Calu3 (cell line): Measurements from ENCODE around the gene FLRT1. TPM values are rescaled to one million over a fixed set of nuclear protein-coding genes. Genes with fewer than 3 reads are reported as not detected.

Source experiments
- BruUV-seq: library from RNA; stranded (reverse); fragments of 400-500 nt; replicated peaks from 2 replicates; lab custom pipeline; 2021; lab: Mats Ljungman, UMichigan
- CTCF ChIA-PET: fragments of 300-600 bp; sonication (Branson Sonifier 250); formaldehyde crosslinking; loops from one replicate; lab custom pipeline; 2022; ENCODE audit warnings: antibody characterized with exemption; lab: Charles Lee
- DNase-seq: peaks from one replicate; pipeline ENCODE4 v3.0.0; 2022
- H3K27ac Mint-ChIP-seq: one replicate; pipeline ENCODE4 v1.8.0; 2022; ENCODE audit warnings: mixed read lengths; ENCODE audit not compliant: unreplicated experiment
- H3K27me3 Mint-ChIP-seq: one replicate; pipeline ENCODE4 v1.8.0; 2022; ENCODE audit warnings: mixed read lengths; ENCODE audit not compliant: unreplicated experiment
- H3K36me3 Mint-ChIP-seq: one replicate; pipeline ENCODE4 v1.8.0; 2022; ENCODE audit warnings: mild to moderate bottlenecking, moderate library complexity, mixed read lengths; ENCODE audit not compliant: insufficient read depth, unreplicated experiment
- H3K4me1 Mint-ChIP-seq: one replicate; pipeline ENCODE4 v1.8.0; 2022; ENCODE audit warnings: mild to moderate bottlenecking, low read depth, mixed read lengths; ENCODE audit not compliant: unreplicated experiment
- H3K4me3 Mint-ChIP-seq: one replicate; pipeline ENCODE4 v1.8.0; 2022; ENCODE audit warnings: mild to moderate bottlenecking, low read depth, moderate library complexity, mixed read lengths; ENCODE audit not compliant: unreplicated experiment
- H3K9me3 Mint-ChIP-seq: one replicate; pipeline ENCODE4 v1.8.0; 2022; ENCODE audit warnings: low read depth, mixed read lengths; ENCODE audit not compliant: unreplicated experiment
- intact Hi-C: fragments of 100-400 bp; cut with micrococcal nuclease; formaldehyde crosslinking; loops from one replicate; pipeline ENCODE4 v1.10.0; 2022; ENCODE audit not compliant: unreplicated experiment
- total RNA-seq: library from RNA; stranded (reverse); gene quantifications from 2 replicates; pipeline ENCODE4 v1.2.3, GENCODE V29; 2022
- TF ChIP-seq, protein P1 (sequence below): fragments of 200-600 bp; IDR thresholded peaks from one replicate; pipeline ENCODE4 v1.8.0; 2022; ENCODE audit warnings: antibody characterized with exemption; ENCODE audit not compliant: unreplicated experiment

Gene FLRT1
- total RNA-seq, 1 experiment from 2014 or later, result 0.09 TPM

DNA sequence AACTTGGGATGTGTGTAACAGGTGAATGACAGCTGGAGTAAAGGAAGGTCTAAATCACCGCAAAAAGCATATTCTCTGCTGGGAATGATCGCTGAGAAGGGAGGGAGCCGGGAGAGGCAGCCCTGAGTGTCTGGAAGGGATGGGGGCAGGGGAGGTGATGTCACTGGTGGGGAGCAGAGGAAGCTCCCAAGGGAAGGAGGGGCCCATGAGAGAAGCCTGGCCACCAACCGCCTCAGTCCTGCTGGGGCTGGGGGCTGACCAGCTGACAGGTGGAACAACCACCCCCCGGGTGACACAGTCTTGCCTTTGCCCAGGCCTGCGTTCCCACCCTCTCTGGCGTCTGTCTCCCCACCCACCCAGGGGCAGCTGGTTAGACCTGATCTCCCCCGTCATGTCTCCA, 6.0 kb upstream of the FLRT1 start:
- no TSS peak for BruUV-seq
- no peaks in the 10 kb centered on the region for H3K9me3 Mint-ChIP-seq
- H3K4me3 Mint-ChIP-seq, result no peak overlapping the region
- peak overlapping the region; percentile 48 for H3K27ac Mint-ChIP-seq
- H3K27me3 Mint-ChIP-seq, result peaks cover 74% of the 10 kb centered on the region
- no peak for DNase-seq
- TF ChIP-seq, protein P1, sequence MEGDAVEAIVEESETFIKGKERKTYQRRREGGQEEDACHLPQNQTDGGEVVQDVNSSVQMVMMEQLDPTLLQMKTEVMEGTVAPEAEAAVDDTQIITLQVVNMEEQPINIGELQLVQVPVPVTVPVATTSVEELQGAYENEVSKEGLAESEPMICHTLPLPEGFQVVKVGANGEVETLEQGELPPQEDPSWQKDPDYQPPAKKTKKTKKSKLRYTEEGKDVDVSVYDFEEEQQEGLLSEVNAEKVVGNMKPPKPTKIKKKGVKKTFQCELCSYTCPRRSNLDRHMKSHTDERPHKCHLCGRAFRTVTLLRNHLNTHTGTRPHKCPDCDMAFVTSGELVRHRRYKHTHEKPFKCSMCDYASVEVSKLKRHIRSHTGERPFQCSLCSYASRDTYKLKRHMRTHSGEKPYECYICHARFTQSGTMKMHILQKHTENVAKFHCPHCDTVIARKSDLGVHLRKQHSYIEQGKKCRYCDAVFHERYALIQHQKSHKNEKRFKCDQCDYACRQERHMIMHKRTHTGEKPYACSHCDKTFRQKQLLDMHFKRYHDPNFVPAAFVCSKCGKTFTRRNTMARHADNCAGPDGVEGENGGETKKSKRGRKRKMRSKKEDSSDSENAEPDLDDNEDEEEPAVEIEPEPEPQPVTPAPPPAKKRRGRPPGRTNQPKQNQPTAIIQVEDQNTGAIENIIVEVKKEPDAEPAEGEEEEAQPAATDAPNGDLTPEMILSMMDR, result no peak
- H3K4me1 Mint-ChIP-seq, result no peaks in the 10 kb centered on the region
- CTCF ChIA-PET, result no interaction called here
- intact Hi-C loops, result no loop called here
- H3K36me3 Mint-ChIP-seq, result peaks cover under 1% of the 10 kb centered on the region

DNA sequence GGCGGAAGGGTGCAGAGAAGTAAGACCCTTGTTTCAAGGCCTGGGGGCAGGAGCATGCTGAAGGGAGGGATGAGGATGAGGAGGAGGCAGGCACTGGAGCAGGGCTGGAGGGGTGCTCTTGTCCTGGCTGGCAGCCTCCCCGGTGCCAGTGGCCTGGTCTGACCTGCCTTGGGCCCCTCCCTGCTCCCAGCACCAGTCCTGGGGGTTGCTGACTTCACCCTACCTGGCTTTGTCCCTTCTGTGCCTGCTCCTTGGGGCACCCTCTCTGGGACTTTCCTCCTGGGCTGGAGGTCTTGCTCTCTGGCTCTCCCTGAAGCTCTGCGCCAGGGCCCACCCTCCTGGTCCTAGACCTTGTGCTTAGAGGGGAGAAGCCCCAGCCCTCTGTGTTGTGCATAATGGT, 4.7 kb upstream of the FLRT1 start:
- Mint-ChIP-seq H3K36me3 (peaks cover 5% of the 10 kb centered on the region), H3K4me1 (no peaks in the 10 kb centered on the region), H3K27me3 (peaks cover 85% of the 10 kb centered on the region), H3K4me3 (no peak overlapping the region), H3K27ac (no peak overlapping the region), H3K9me3 (no peaks in the 10 kb centered on the region)
- intact Hi-C loops, result no loop called here
- TF ChIP-seq, protein P1, result no peak
- DNase-seq, result no peak
- BruUV-seq, result no TSS peak
- CTCF ChIA-PET, result interaction anchor here (0.7 kb wide), 2 partner anchors 77 to 1203 kb away, joined by 4 to 6 read pairs; no protein-coding TSS in a partner anchor

DNA sequence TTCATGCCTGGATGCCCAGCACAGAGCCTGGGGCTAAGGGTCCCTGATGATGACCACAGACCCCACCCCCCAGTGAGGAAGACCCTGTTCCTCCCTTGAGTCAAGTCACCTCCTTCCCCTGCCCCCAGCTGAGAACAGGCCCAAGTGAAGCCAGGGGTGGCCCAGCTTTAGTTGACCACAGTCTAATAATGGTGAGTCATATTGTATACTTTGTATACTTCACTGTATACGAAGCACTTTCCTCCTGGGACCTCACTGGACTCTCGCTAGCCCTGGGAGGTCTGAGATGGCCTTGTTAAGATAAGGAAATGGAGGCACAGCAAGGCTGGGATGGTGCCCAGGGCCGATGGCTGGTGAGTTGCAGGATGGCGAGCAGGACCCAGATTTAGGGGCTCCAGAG, 3.7 kb upstream of the FLRT1 start:
- no TSS peak for BruUV-seq
- no peaks in the 10 kb centered on the region for H3K4me1 Mint-ChIP-seq
- H3K36me3 Mint-ChIP-seq, result peaks cover 5% of the 10 kb centered on the region
- no peak overlapping the region for H3K4me3 Mint-ChIP-seq
- H3K9me3 Mint-ChIP-seq, result no peaks in the 10 kb centered on the region
- CTCF ChIA-PET, result interaction anchor here (1.0 kb wide), 1 partner anchor 16 kb away, joined by 3 read pairs; no protein-coding TSS in a partner anchor
- TF ChIP-seq, protein P1, result no peak
- H3K27me3 Mint-ChIP-seq, result peaks cover 74% of the 10 kb centered on the region
- DNase-seq, result no peak
- intact Hi-C loops, result no loop called here
- H3K27ac Mint-ChIP-seq, result no peak overlapping the region

DNA sequence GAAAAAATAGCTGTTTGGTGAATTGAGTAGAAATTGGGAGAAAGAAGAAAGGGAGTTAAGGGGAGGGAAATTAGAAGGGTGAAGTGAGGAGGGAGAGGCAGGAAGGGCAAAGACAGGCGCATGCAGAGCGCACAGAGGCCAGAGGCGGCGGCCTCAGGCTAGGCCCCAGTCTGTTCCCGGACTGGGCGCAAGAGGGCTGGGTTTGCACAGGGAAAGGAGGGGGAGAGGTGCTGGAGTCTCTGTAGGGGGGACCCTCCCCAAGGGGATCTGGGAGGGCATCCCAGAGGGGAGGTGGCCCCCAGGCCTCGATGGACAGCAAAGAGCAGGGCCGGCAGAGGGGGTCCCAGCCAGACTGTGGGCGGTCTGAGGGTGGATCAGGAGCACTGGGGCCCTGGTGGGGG, 1.3 kb upstream of the FLRT1 start:
- H3K4me1 Mint-ChIP-seq, result no peaks in the 10 kb centered on the region
- intact Hi-C loops, result no loop called here
- no peaks in the 10 kb centered on the region for H3K9me3 Mint-ChIP-seq
- DNase-seq, result no peak
- BruUV-seq, result no TSS peak
- CTCF ChIA-PET, result no interaction called here
- H3K4me3 Mint-ChIP-seq, result peak overlapping the region; percentile 65
- H3K27me3 Mint-ChIP-seq, result peaks cover 60% of the 10 kb centered on the region
- TF ChIP-seq, protein P1, result no peak
- H3K36me3 Mint-ChIP-seq, result peaks cover 5% of the 10 kb centered on the region
- no peak overlapping the region for H3K27ac Mint-ChIP-seq
